ENCODE results near the gene PRKN.

Gene PRKN

GRCh38 chr6:162178666-162179065 is 548.9 kb downstream of the PRKN start:
- peaks cover 5% of the 10 kb centered on the region for H3K4me1 ChIP-seq (ENCODE audit: low read depth, poor library complexity, severe bottlenecking)
- TF ChIP-seq CTCF (conservative IDR thresholded peaks at IDR 0.05; ENCODE audit: low read depth, low read length), result no peak
- no peak overlapping the region for H2AFZ ChIP-seq (ENCODE audit: low read depth)
- H3K4me3 ChIP-seq (IDR thresholded peaks at IDR 0.05; ENCODE audit: insufficient read depth, low read depth, low read length), result no peak overlapping the region
- no peaks in the 10 kb centered on the region for H4K20me1 ChIP-seq (ENCODE audit: insufficient read depth)
- no peaks in the 10 kb centered on the region for H3K36me3 ChIP-seq (ENCODE audit: insufficient read depth)
- H3K27me3 ChIP-seq (ENCODE audit: insufficient read depth, low read depth), result no peaks in the 10 kb centered on the region
- H3K9ac ChIP-seq, result no peak overlapping the region
- H3K4me2 ChIP-seq, result no peak overlapping the region
- H3K27ac ChIP-seq, result no peak overlapping the region
- H3K79me2 ChIP-seq (ENCODE audit: insufficient read depth, low read depth), result no peaks in the 10 kb centered on the region

GRCh38 chr6:162178266-162178665 is 549.3 kb downstream of the PRKN start:
- Histone ChIP-seq H3K4me3 (IDR thresholded peaks at IDR 0.05; ENCODE audit: insufficient read depth, low read depth, low read length) (no peak overlapping the region), H3K79me2 (ENCODE audit: insufficient read depth, low read depth) (no peaks in the 10 kb centered on the region), H3K27ac (no peak overlapping the region), H3K9ac (no peak overlapping the region), H3K27me3 (ENCODE audit: insufficient read depth, low read depth) (no peaks in the 10 kb centered on the region), H3K36me3 (ENCODE audit: insufficient read depth) (no peaks in the 10 kb centered on the region), H3K4me2 (no peak overlapping the region), H4K20me1 (ENCODE audit: insufficient read depth) (no peaks in the 10 kb centered on the region), H3K4me1 (ENCODE audit: low read depth, poor library complexity, severe bottlenecking) (peaks cover 5% of the 10 kb centered on the region), H2AFZ (ENCODE audit: low read depth) (no peak overlapping the region)
- no peak for TF ChIP-seq CTCF (conservative IDR thresholded peaks at IDR 0.05; ENCODE audit: low read depth, low read length)

- no peak for TF ChIP-seq CTCF (conservative IDR thresholded peaks at IDR 0.05; ENCODE audit: low read depth, low read length)
- Histone ChIP-seq H3K4me2 (no peak overlapping the region), H3K4me3 (IDR thresholded peaks at IDR 0.05; ENCODE audit: insufficient read depth, low read depth, low read length) (no peak overlapping the region), H4K20me1 (ENCODE audit: insufficient read depth) (no peaks in the 10 kb centered on the region), H3K27ac (no peak overlapping the region), H3K79me2 (ENCODE audit: insufficient read depth, low read depth) (no peaks in the 10 kb centered on the region), H3K36me3 (ENCODE audit: insufficient read depth) (no peaks in the 10 kb centered on the region), H3K9ac (no peak overlapping the region), H2AFZ (ENCODE audit: low read depth) (no peak overlapping the region), H3K27me3 (ENCODE audit: insufficient read depth, low read depth) (no peaks in the 10 kb centered on the region), H3K4me1 (ENCODE audit: low read depth, poor library complexity, severe bottlenecking) (peaks cover 5% of the 10 kb centered on the region)
Observed at GRCh38 chr6:162177746-162178145, 549.8 kb downstream of the PRKN start.

GRCh38 chr6:162173466-162173865 is 554.1 kb downstream of the PRKN start:
- Histone ChIP-seq H3K4me2 (no peak overlapping the region), H3K27me3 (ENCODE audit: insufficient read depth, low read depth) (no peaks in the 10 kb centered on the region), H3K79me2 (ENCODE audit: insufficient read depth, low read depth) (no peaks in the 10 kb centered on the region), H3K27ac (no peak overlapping the region), H3K4me1 (ENCODE audit: low read depth, poor library complexity, severe bottlenecking) (peaks cover 3% of the 10 kb centered on the region), H3K4me3 (IDR thresholded peaks at IDR 0.05; ENCODE audit: insufficient read depth, low read depth, low read length) (no peak overlapping the region), H2AFZ (ENCODE audit: low read depth) (no peak overlapping the region), H4K20me1 (ENCODE audit: insufficient read depth) (no peaks in the 10 kb centered on the region), H3K36me3 (ENCODE audit: insufficient read depth) (no peaks in the 10 kb centered on the region), H3K9ac (no peak overlapping the region)
- no peak for TF ChIP-seq CTCF (conservative IDR thresholded peaks at IDR 0.05; ENCODE audit: low read depth, low read length)
